Neural progenitor cell (in vitro differentiated cells): ENCODE measurements around the gene SAMD10. TPM values are rescaled to one million over a fixed set of nuclear protein-coding genes. Genes with fewer than 3 reads are reported as not detected.

ENCODE experiments used
- DNase-seq: peaks from one replicate; pipeline ENCODE4 v3.0.0-alpha.2; 2016; ENCODE audit warnings: low spot score
- H2AFZ ChIP-seq: fragments of 200-600 bp; sonication (generic); replicated peaks from 2 replicates; pipeline ENCODE4 v1.6.1; 2016; ENCODE audit warnings: antibody characterized with exemption
- H3F3A ChIP-seq: fragments of 200-600 bp; sonication (generic); 2 replicates; pipeline ENCODE4 v1.6.1; 2016; ENCODE audit warnings: antibody characterized with exemption, low read depth
- H3K27ac ChIP-seq: fragments of 200-600 bp; sonication (generic); 2 replicates; pipeline ENCODE4 v1.5.1; 2016; ENCODE audit warnings: mild to moderate bottlenecking
- H3K27me3 ChIP-seq: fragments of 200-600 bp; sonication (generic); 2 replicates; pipeline ENCODE4 v1.6.1; 2016; ENCODE audit warnings: mild to moderate bottlenecking, moderate library complexity
- H3K36me3 ChIP-seq: fragments of 200-600 bp; sonication (generic); 2 replicates; pipeline ENCODE4 v1.5.1; 2016
- H3K4me1 ChIP-seq: fragments of 200-600 bp; sonication (generic); 2 replicates; pipeline ENCODE4 v1.6.1; 2016; ENCODE audit warnings: mixed run types
- H3K4me2 ChIP-seq: fragments of 200-600 bp; sonication (generic); 2 replicates; pipeline ENCODE4 v1.6.1; 2016
- H3K4me3 ChIP-seq: fragments of 200-600 bp; sonication (generic); 2 replicates; pipeline ENCODE4 v1.5.1; 2016
- H3K79me2 ChIP-seq: fragments of 200-600 bp; sonication (generic); 2 replicates; pipeline ENCODE4 v1.6.1; 2016; ENCODE audit warnings: low read depth
- H3K9ac ChIP-seq: fragments of 200-600 bp; sonication (generic); 2 replicates; pipeline ENCODE4 v1.6.1; 2016
- H3K9me3 ChIP-seq: fragments of 200-600 bp; sonication (generic); 2 replicates; pipeline ENCODE4 v1.5.1; 2016; ENCODE audit warnings: low read depth
- H4K20me1 ChIP-seq: fragments of 200-600 bp; sonication (generic); 2 replicates; pipeline ENCODE4 v1.6.1; 2016; ENCODE audit warnings: low read depth
- H3K27ac Mint-ChIP-seq: 3 replicates; pipeline ENCODE4 v1.8.0; 2021; ENCODE audit warnings: mixed read lengths
- H3K27me3 Mint-ChIP-seq: 2 replicates; pipeline ENCODE4 v1.8.0; 2022; ENCODE audit warnings: low read depth, mild to moderate bottlenecking, inconsistent platforms, moderate library complexity, mixed read lengths; ENCODE audit not compliant: insufficient read depth
- H3K36me3 Mint-ChIP-seq: 3 replicates; pipeline ENCODE4 v1.8.0; 2021; ENCODE audit warnings: mixed read lengths
- H3K4me1 Mint-ChIP-seq: 3 replicates; pipeline ENCODE4 v1.8.0; 2021; ENCODE audit warnings: mixed read lengths
- H3K4me3 Mint-ChIP-seq: 3 replicates; pipeline ENCODE4 v1.8.0; 2021; ENCODE audit warnings: mild to moderate bottlenecking, moderate library complexity, mixed read lengths
- H3K9me3 Mint-ChIP-seq: 3 replicates; pipeline ENCODE4 v1.8.0; 2020; ENCODE audit warnings: mixed read lengths
- CTCF ChIP-seq: fragments of 200-600 bp; sonication (generic); IDR thresholded peaks from 2 replicates; pipeline ENCODE4 v1.5.1; 2017; ENCODE audit warnings: antibody characterized with exemption, mild to moderate bottlenecking
- EZH2 ChIP-seq: fragments of 200-600 bp; sonication (generic); IDR thresholded peaks from 2 replicates; pipeline ENCODE4 v1.6.1; 2017; ENCODE audit warnings: antibody characterized with exemption, mild to moderate bottlenecking, moderate library complexity
- EZH2phosphoT487 ChIP-seq: fragments of 200-600 bp; sonication (generic); IDR thresholded peaks from 2 replicates; pipeline ENCODE4 v1.6.1; 2017; ENCODE audit warnings: antibody characterized with exemption
- total RNA-seq: library from RNA; depleted of rRNA; stranded (reverse); fragments of >200 nt; gene quantifications from 2 replicates; pipeline ENCODE4 v1.2.3, GENCODE V29; 2015; ENCODE audit warnings: low replicate concordance

The SAMD10 gene
- total RNA-seq, 1 donor from 2014 or later: 0.19 TPM

DNA sequence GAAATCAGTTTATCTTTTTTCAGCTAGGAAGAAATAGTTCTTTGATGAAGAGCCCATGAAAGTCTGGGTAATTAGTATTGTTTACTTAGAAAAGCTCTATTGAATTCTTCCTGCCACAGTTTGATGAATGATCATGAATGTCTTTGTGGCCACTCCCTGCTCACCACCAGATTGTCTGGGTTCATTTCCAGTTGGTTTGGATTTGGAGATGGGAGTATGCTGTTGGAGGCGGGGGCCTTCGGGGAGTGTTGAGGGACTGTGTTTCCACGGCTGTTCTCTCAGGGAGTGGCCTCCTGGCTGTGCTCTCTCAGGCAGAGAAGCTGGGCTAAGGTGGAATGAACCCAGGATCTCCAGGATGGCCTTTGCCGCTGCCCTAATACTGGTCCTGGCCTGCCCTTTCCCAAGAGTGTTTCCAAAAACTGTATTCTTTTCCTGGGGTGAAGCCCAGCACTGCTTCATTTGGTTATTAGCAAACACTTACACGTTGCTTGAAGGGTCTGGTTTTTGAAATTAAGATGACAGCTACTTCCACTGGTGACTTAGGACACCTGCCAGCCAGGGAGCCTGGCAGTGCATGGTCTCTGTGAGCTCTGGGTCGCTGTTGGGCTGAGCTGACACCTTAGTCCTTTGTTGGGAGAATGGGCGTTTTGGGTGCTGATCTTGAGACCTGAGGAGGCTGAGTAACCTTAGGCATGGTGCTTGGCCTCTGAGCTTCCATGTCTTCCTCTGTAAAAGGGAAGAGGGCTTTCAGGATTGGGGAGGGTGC, 24.7 kb upstream of the SAMD10 start:
- peaks cover 9% of the 10 kb centered on the region for H3F3A ChIP-seq
- no peak overlapping the region for H2AFZ ChIP-seq
- no peak overlapping the region for H3K4me3 ChIP-seq
- Mint-ChIP-seq H3K9me3 (peaks cover 9% of the 10 kb centered on the region), H3K4me3 (no peak overlapping the region), H3K27me3 (peaks cover 3% of the 10 kb centered on the region), H3K36me3 (peaks cover 35% of the 10 kb centered on the region), H3K27ac (no peak overlapping the region), H3K4me1 (no peaks in the 10 kb centered on the region)
- no peaks in the 10 kb centered on the region for H3K4me1 ChIP-seq
- DNase-seq: no peak
- no peaks in the 10 kb centered on the region for H3K9me3 ChIP-seq
- H4K20me1 ChIP-seq: peaks cover 28% of the 10 kb centered on the region
- no peak overlapping the region for H3K9ac ChIP-seq
- no peaks in the 10 kb centered on the region for H3K79me2 ChIP-seq
- TF ChIP-seq EZH2phosphoT487: no peak
- no peaks in the 10 kb centered on the region for H3K27me3 ChIP-seq
- H3K27ac ChIP-seq: no peak overlapping the region
- H3K36me3 ChIP-seq: no peaks in the 10 kb centered on the region
- H3K4me2 ChIP-seq: no peak overlapping the region

DNA sequence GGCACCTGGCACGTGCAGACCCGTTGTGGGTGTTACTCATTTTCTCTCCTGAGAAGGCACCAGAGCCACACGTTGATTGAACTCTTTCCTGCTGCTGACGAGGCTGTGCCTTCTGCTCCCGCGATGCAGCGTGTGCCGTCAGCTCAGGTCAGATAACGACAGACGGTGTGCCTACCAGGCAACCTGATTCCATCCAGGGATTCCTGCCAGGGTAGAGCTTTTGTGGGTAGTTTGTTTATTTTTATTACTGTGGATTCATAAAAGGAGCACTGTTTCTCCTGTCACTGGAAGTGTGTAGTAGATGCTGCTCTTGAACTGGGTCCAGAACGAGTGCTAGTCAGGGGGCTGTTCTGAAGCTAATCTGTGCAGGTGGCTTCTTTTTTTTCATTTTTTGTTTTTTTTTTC, 22.2 kb upstream of the SAMD10 start:
- H3F3A ChIP-seq: peaks cover 13% of the 10 kb centered on the region
- DNase-seq: no peak
- Mint-ChIP-seq H3K36me3 (peaks cover 30% of the 10 kb centered on the region), H3K4me1 (no peaks in the 10 kb centered on the region), H3K4me3 (no peak overlapping the region), H3K9me3 (no peaks in the 10 kb centered on the region), H3K27ac (no peak overlapping the region), H3K27me3 (peaks cover 3% of the 10 kb centered on the region)
- no peaks in the 10 kb centered on the region for H3K79me2 ChIP-seq
- H3K27me3 ChIP-seq: no peaks in the 10 kb centered on the region
- H4K20me1 ChIP-seq: peaks cover 28% of the 10 kb centered on the region
- no peaks in the 10 kb centered on the region for H3K4me1 ChIP-seq
- no peak overlapping the region for H2AFZ ChIP-seq
- no peak overlapping the region for H3K4me3 ChIP-seq
- H3K36me3 ChIP-seq: peaks cover 5% of the 10 kb centered on the region
- H3K27ac ChIP-seq: no peak overlapping the region
- TF ChIP-seq EZH2phosphoT487 (no peak), CTCF (no peak), EZH2 (no peak)
- no peak overlapping the region for H3K9ac ChIP-seq
- no peaks in the 10 kb centered on the region for H3K9me3 ChIP-seq
- no peak overlapping the region for H3K4me2 ChIP-seq

DNA sequence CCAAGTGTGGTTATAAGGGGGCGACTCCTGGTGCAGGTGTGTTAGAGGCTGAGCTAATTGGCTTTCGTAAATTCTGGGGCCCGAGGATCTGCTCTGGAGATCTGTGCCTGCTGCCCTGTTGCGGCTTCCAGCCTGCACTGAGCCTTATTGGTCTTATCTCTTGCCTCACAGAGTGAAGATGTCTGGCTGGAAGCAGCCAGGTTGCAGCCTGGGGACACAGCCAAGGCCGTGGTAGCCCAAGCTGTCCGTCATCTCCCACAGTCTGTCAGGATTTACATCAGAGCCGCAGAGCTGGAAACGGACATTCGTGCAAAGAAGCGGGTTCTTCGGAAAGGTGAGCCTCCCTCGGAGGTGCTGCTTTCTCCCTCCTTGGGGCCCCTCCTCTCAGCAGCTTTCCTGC, 21.5 kb upstream of the SAMD10 start:
- H3K79me2 ChIP-seq: no peaks in the 10 kb centered on the region
- H2AFZ ChIP-seq: no peak overlapping the region
- no peaks in the 10 kb centered on the region for H3K27me3 ChIP-seq
- DNase-seq: no peak
- H3K4me2 ChIP-seq: no peak overlapping the region
- Mint-ChIP-seq H3K4me1 (no peaks in the 10 kb centered on the region), H3K9me3 (no peaks in the 10 kb centered on the region), H3K36me3 (peaks cover 28% of the 10 kb centered on the region), H3K27ac (no peak overlapping the region), H3K4me3 (no peak overlapping the region), H3K27me3 (peaks cover 3% of the 10 kb centered on the region)
- peaks cover 8% of the 10 kb centered on the region for H3K36me3 ChIP-seq
- peaks cover 25% of the 10 kb centered on the region for H4K20me1 ChIP-seq
- no peaks in the 10 kb centered on the region for H3K4me1 ChIP-seq
- H3K9me3 ChIP-seq: no peaks in the 10 kb centered on the region
- H3K27ac ChIP-seq: no peak overlapping the region
- H3K4me3 ChIP-seq: no peak overlapping the region
- TF ChIP-seq CTCF: no peak
- TF ChIP-seq EZH2phosphoT487: no peak
- no peak overlapping the region for H3K9ac ChIP-seq
- peaks cover 13% of the 10 kb centered on the region for H3F3A ChIP-seq

- TF ChIP-seq CTCF (no peak), EZH2phosphoT487 (no peak), EZH2 (no peak)
- peaks cover 7% of the 10 kb centered on the region for H3K27me3 ChIP-seq
- peaks cover 28% of the 10 kb centered on the region for H3K4me1 Mint-ChIP-seq
- peak overlapping the region; percentile 61 for H3K4me3 Mint-ChIP-seq
- H3K4me1 ChIP-seq: peaks cover 18% of the 10 kb centered on the region
- DNase-seq: no peak
- no peak overlapping the region for H3K9ac ChIP-seq
- no peaks in the 10 kb centered on the region for H3K9me3 Mint-ChIP-seq
- H4K20me1 ChIP-seq: peaks cover 25% of the 10 kb centered on the region
- no peaks in the 10 kb centered on the region for H3K36me3 ChIP-seq
- H3K27me3 Mint-ChIP-seq: peaks cover 10% of the 10 kb centered on the region
- peaks cover 40% of the 10 kb centered on the region for H3F3A ChIP-seq
- H3K36me3 Mint-ChIP-seq: peaks cover 21% of the 10 kb centered on the region
- H2AFZ ChIP-seq: no peak overlapping the region
- H3K27ac Mint-ChIP-seq: peak overlapping the region; percentile 26
- H3K4me2 ChIP-seq: no peak overlapping the region
- H3K79me2 ChIP-seq: peaks cover 35% of the 10 kb centered on the region
- H3K27ac ChIP-seq: no peak overlapping the region
- no peak overlapping the region for H3K4me3 ChIP-seq
- no peaks in the 10 kb centered on the region for H3K9me3 ChIP-seq
Observed at GRCh38 chr20:63982937-63983336, 3.5 kb upstream of the SAMD10 start.
